K562 (cell line): Measurements from ENCODE around the gene RBM45.

Experiments used
- CHD2 ChIP-seq: IDR thresholded peaks from 2 replicates; pipeline ENCODE4 v1.6.1; 2011; ENCODE audit warnings: low read depth, low read length
- CTCF ChIP-seq, 3 experiments: IDR thresholded peaks in 2 of 3; conservative IDR thresholded peaks in 1 of 3; 2 replicates each; pipeline ENCODE4 v1.5.1; 2011 to 2012; ENCODE audit warnings: low read length in 3 of 3, mild to moderate bottlenecking in 3 of 3, control low read depth in 2 of 3, improper control_type of control experiment in 1 of 3, inconsistent platforms in 1 of 3, low read depth in 1 of 3, mixed read lengths in 1 of 3, moderate library complexity in 1 of 3; ENCODE audit not compliant: insufficient read depth in 2 of 3
- HDGF ChIP-seq: fragments of 450-650 bp; IDR thresholded peaks from 2 replicates; pipeline ENCODE4 v1.6.1; 2016
- ILK ChIP-seq: fragments of 450-650 bp; IDR thresholded peaks from 2 replicates; pipeline ENCODE4 v1.6.1; 2016; ENCODE audit warnings: missing genetic modification characterization, low read depth, mild to moderate bottlenecking, missing compliant biosample characterization, moderate library complexity, borderline replicate concordance
- KLF10 ChIP-seq: fragments of 250-450 bp; sonication (Bioruptor Pico); IDR thresholded peaks from 2 replicates; pipeline ENCODE4 v1.6.1; 2021; ENCODE audit warnings: matching md5 sums
- MCM3 ChIP-seq: fragments of 450-650 bp; IDR thresholded peaks from 2 replicates; pipeline ENCODE4 v1.6.1; 2016
- MXD1 ChIP-seq: fragments of 250-450 bp; sonication (Bioruptor Pico); IDR thresholded peaks from 2 replicates; pipeline ENCODE4 v1.8.0; 2021; ENCODE audit warnings: borderline replicate concordance, mild to moderate bottlenecking, moderate library complexity; ENCODE audit not compliant: poor library complexity, severe bottlenecking
- NCOR1 ChIP-seq: fragments of 450-650 bp; IDR thresholded peaks from 2 replicates; pipeline ENCODE4 v1.6.1; 2016; ENCODE audit warnings: mild to moderate bottlenecking, moderate library complexity
- POLR2A ChIP-seq: fragments of 450-650 bp; conservative IDR thresholded peaks from 2 replicates; pipeline ENCODE4 v1.6.1; 2016
- RAD21 ChIP-seq, 2 experiments: fragments of 250-450 bp in 1 of 2; fragments of 450-650 bp in 1 of 2; sonication (Bioruptor Pico) in 1 of 2; formaldehyde crosslinking in 1 of 2; IDR thresholded peaks in 1 of 2; conservative IDR thresholded peaks in 1 of 2; 2 replicates each; pipeline versions ENCODE4 v1.4.0 to v1.8.0; 2020 to 2022; ENCODE audit warnings: mild to moderate bottlenecking in 2 of 2, moderate library complexity in 1 of 2
- RAD51 ChIP-seq: fragments of 450-650 bp; IDR thresholded peaks from 2 replicates; pipeline ENCODE4 v1.7.1; 2016; ENCODE audit warnings: low read depth, mild to moderate bottlenecking, borderline replicate concordance
- TBP ChIP-seq: optimal IDR thresholded peaks from 2 replicates; pipeline ENCODE3; 2011; ENCODE audit warnings: low read depth, low read length, improper control_type of control experiment
- U2AF1 ChIP-seq: fragments of 200-400 bp; formaldehyde crosslinking; optimal IDR thresholded peaks from 2 replicates; pipeline ENCODE3; 2017; ENCODE audit warnings: mild to moderate bottlenecking, low read depth, low read length, moderate library complexity

- TF ChIP-seq CTCF (IDR thresholded peaks at IDR 0.05 in 2 of 3, conservative IDR thresholded peaks at IDR 0.05 in 1 of 3; ENCODE audit: insufficient read depth in 2 of 3, low read depth in 1 of 3, low read length in 3 of 3) (no peak), RAD51 (no peak), RAD21 (CRISPR knock-in tag; conservative IDR thresholded peaks at IDR 0.05 in 1 of 2, IDR thresholded peaks at IDR 0.05 in 1 of 2) (no peak), ILK (tag) (no peak), POLR2A (peak; percentile 55; the same call in 1 of the 2 replicates), TBP (peak; percentile 73), MCM3 (no peak), CHD2 (no peak), NCOR1 (no peak), U2AF1 (no peak), HDGF (no peak), KLF10 (no peak), MXD1 (CRISPR knock-in tag) (no peak)
These were observed 36.1 kb upstream of the RBM45 start for GRCh38 chr2:178076130-178076529.
